ENCODE results near the gene NCSTN.

DNA sequence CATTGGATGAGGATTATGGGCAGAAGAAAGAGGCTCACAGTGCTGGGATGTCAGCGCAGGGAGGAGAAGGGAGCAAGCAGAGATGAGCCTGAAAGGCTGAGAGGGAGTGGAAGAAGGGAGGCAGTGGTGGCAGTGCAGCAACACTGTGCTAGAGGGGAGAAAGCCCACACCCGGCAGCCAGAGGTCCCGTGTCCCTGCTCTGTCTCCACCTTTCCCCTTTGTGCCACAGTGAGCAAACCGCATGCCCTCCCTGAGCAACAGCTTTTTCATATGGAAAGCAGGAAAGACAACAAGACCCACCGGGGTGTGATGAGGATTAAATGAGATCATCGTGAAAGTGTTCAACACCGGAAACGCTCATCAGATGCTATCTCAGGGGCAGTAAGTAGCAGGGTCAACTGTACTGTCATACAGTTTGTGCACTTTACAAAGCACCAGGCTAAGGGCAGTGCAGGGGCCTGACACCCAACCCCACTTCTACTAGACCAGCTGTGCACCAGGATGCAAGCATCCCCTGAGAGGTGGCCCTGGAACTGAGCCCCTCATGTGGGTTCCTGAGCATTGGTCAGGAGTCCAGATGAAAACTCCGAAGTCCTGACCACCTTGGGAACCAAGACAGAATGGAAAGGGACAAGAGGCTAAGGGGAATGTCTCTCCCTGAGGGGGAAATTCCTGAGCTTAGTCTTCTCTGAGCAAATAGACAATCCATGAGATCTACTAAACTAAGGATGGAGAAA lies 32.8 kb downstream of the NCSTN start:
- no peak for TF ChIP-seq POLR2AphosphoS5 (IDR thresholded peaks at IDR 0.05)
- TF ChIP-seq RAD21 (conservative IDR thresholded peaks at IDR 0.05): no peak
